D721Med (cell line): Measurements from ENCODE around the gene ZNF839.

Source experiments
- DNase-seq: peaks from one replicate; pipeline ENCODE4 v3.0.0; 2011; ENCODE audit warnings: low spot score; ENCODE audit not compliant: insufficient read length
- FAIRE-seq: peaks from 2 replicates; lab custom pipeline; 2011; peaks lifted over from hg19 to GRCh38; lab: Jason Lieb, UNC
- CTCF ChIP-seq: IDR thresholded peaks from 2 replicates; pipeline ENCODE4 v1.5.1; 2012; ENCODE audit warnings: mild to moderate bottlenecking, control low read depth; ENCODE audit not compliant: insufficient read depth; ENCODE audit errors: missing control alignments

ZNF839 gene

GRCh38 chr14:102330806-102331205, 11.3 kb downstream of the ZNF839 start:
- no peak for TF ChIP-seq CTCF
- no peak for FAIRE-seq
- DNase-seq, result no peak

GRCh38 chr14:102333390-102333789, 13.8 kb downstream of the ZNF839 start:
- TF ChIP-seq CTCF, result no peak
- DNase-seq (no peak), FAIRE-seq (no peak)

GRCh38 chr14:102333795-102334705, 14.5 kb downstream of the ZNF839 start:
- DNase-seq, result no peak
- TF ChIP-seq CTCF, result no peak

GRCh38 chr14:102335163-102335562, 15.6 kb downstream of the ZNF839 start:
- DNase-seq (no peak), FAIRE-seq (no peak)
- no peak for TF ChIP-seq CTCF

More at GRCh38 chr14:102333795-102334705, 14.5 kb downstream of the ZNF839 start:
- FAIRE-seq, result no peak

GRCh38 chr14:102338724-102339123, 19.2 kb downstream of the ZNF839 start:
- DNase-seq (no peak), FAIRE-seq (no peak)
- no peak for TF ChIP-seq CTCF

- no peak for DNase-seq
- no peak for TF ChIP-seq CTCF
- FAIRE-seq, result no peak
Measured at GRCh38 chr14:102341566-102341965, 22.0 kb downstream of the ZNF839 start.

- FAIRE-seq, result no peak
- TF ChIP-seq CTCF, result no peak
- no peak for DNase-seq
Measured at GRCh38 chr14:102342238-102342637, 22.7 kb downstream of the ZNF839 start.
